Neuronal stem cell (in vitro differentiated cells): ENCODE results near the gene IFITM5.
"Not testable (repeated sequence)": the region's sequence is repeated elsewhere in the genome, so short reads cannot be mapped to it uniquely, and the experiment has no call there.

Experiments used
- DNase-seq: peaks from one replicate; pipeline ENCODE4 v3.0.0-alpha.2; 2013; ENCODE audit warnings: low spot score
- H2AFZ ChIP-seq: one replicate; pipeline ENCODE4 v1.6.1; 2013; ENCODE audit warnings: mild to moderate bottlenecking, low read length, inconsistent platforms
- H2AK5ac ChIP-seq: 2 replicates; pipeline ENCODE4 v1.6.1; 2013; ENCODE audit warnings: low read depth, mild to moderate bottlenecking, inconsistent platforms, low read length, moderate library complexity, mixed read lengths
- H2BK120ac ChIP-seq: 2 replicates; pipeline ENCODE4 v1.6.1; 2013; ENCODE audit warnings: low read depth, mild to moderate bottlenecking, inconsistent platforms, low read length, moderate library complexity, mixed read lengths
- H2BK12ac ChIP-seq: one replicate; pipeline ENCODE4 v1.6.1; 2013; ENCODE audit warnings: low read length, inconsistent platforms
- H2BK15ac ChIP-seq: 2 replicates; pipeline ENCODE4 v1.6.1; 2013; ENCODE audit warnings: mild to moderate bottlenecking, low read length, inconsistent platforms, mixed read lengths
- H2BK5ac ChIP-seq: one replicate; pipeline ENCODE4 v1.6.1; 2013; ENCODE audit warnings: inconsistent platforms, mild to moderate bottlenecking, low read length, moderate library complexity
- H3K14ac ChIP-seq: one replicate; pipeline ENCODE4 v1.6.1; 2013; ENCODE audit warnings: low read length, inconsistent platforms
- H3K18ac ChIP-seq: 2 replicates; pipeline ENCODE4 v1.6.1; 2013; ENCODE audit warnings: low read length, inconsistent platforms
- H3K23ac ChIP-seq: 2 replicates; pipeline ENCODE4 v1.6.1; 2013; ENCODE audit warnings: low read depth, mild to moderate bottlenecking, mixed read lengths, low read length, inconsistent platforms; ENCODE audit not compliant: poor library complexity
- H3K27ac ChIP-seq: replicated peaks from 3 replicates; pipeline ENCODE4 v1.5.1; 2013; ENCODE audit warnings: low read length, inconsistent platforms
- H3K27me3 ChIP-seq, 3 experiments: 2 replicates each; pipeline ENCODE4 v1.6.1; 2013; ENCODE audit warnings: low read length in 3 of 3, mild to moderate bottlenecking in 2 of 3, inconsistent platforms in 1 of 3, low read depth in 1 of 3, mixed read lengths in 1 of 3, moderate library complexity in 1 of 3; ENCODE audit not compliant: control insufficient read depth in 3 of 3, insufficient read depth in 3 of 3
- H3K36me3 ChIP-seq, 2 donors: replicated peaks in 1 of 2; 2 replicates each; pipeline ENCODE4 v1.6.1; 2013; ENCODE audit warnings: low read length in 2 of 2; ENCODE audit not compliant: control insufficient read depth in 2 of 2, insufficient read depth in 2 of 2
- H3K4ac ChIP-seq: 2 replicates; pipeline ENCODE4 v1.6.1; 2013; ENCODE audit warnings: inconsistent platforms, mild to moderate bottlenecking, low read length, moderate library complexity
- H3K4me1 ChIP-seq, 2 donors: 1 replicate in 1 of 2; 2 replicates in 1 of 2; pipeline ENCODE4 v1.6.1; 2013; ENCODE audit warnings: low read length in 2 of 2, low read depth in 1 of 2; ENCODE audit not compliant: control insufficient read depth in 2 of 2, insufficient read depth in 1 of 2
- H3K4me2 ChIP-seq: one replicate; pipeline ENCODE4 v1.6.1; 2013; ENCODE audit warnings: mild to moderate bottlenecking, low read length, inconsistent platforms; ENCODE audit not compliant: insufficient read depth, poor library complexity, severe bottlenecking
- H3K4me3 ChIP-seq, 2 donors: 2 replicates each; pipeline ENCODE4 v1.5.1; 2013; ENCODE audit warnings: low read length in 2 of 2, mild to moderate bottlenecking in 2 of 2, inconsistent platforms in 1 of 2, moderate library complexity in 1 of 2
- H3K79me1 ChIP-seq: one replicate; pipeline ENCODE4 v1.6.1; 2013; ENCODE audit warnings: low read depth, mild to moderate bottlenecking, inconsistent platforms, low read length, moderate library complexity
- H3K9ac ChIP-seq: one replicate; pipeline ENCODE4 v1.6.1; 2013; ENCODE audit warnings: mild to moderate bottlenecking, low read depth, low read length, inconsistent platforms; ENCODE audit not compliant: poor library complexity
- H3K9me3 ChIP-seq, 2 donors: replicated peaks in 1 of 2; 2 replicates each; pipeline versions ENCODE3 to v1.6.1; 2013; ENCODE audit warnings: low read length in 2 of 2, mild to moderate bottlenecking in 2 of 2, inconsistent platforms in 1 of 2, low read depth in 1 of 2, mixed read lengths in 1 of 2, moderate library complexity in 1 of 2; ENCODE audit not compliant: control insufficient read depth in 2 of 2, insufficient read depth in 1 of 2
- H4K8ac ChIP-seq: one replicate; pipeline ENCODE4 v1.6.1; 2013; ENCODE audit warnings: low read depth, mild to moderate bottlenecking, inconsistent platforms, low read length, moderate library complexity
- H4K91ac ChIP-seq: one replicate; pipeline ENCODE4 v1.6.1; 2013; ENCODE audit warnings: low read length, low read depth, mild to moderate bottlenecking, inconsistent platforms; ENCODE audit not compliant: poor library complexity
- WGBS, 2 donors: extraction: QIAGEN DNeasy Blood & Tissue Kit; methylation state at CpG; one replicate each; pipeline ENCODE4 v1.1.7; 2013; ENCODE audit warnings: missing lambda C conversion rate in 2 of 2, mixed read lengths in 1 of 2; ENCODE audit not compliant: insufficient read length in 2 of 2, insufficient replicate concordance in 1 of 2; ENCODE audit errors: extremely low coverage in 2 of 2; 5-methylcytosine and 5-hydroxymethylcytosine counted together

Gene IFITM5

DNA sequence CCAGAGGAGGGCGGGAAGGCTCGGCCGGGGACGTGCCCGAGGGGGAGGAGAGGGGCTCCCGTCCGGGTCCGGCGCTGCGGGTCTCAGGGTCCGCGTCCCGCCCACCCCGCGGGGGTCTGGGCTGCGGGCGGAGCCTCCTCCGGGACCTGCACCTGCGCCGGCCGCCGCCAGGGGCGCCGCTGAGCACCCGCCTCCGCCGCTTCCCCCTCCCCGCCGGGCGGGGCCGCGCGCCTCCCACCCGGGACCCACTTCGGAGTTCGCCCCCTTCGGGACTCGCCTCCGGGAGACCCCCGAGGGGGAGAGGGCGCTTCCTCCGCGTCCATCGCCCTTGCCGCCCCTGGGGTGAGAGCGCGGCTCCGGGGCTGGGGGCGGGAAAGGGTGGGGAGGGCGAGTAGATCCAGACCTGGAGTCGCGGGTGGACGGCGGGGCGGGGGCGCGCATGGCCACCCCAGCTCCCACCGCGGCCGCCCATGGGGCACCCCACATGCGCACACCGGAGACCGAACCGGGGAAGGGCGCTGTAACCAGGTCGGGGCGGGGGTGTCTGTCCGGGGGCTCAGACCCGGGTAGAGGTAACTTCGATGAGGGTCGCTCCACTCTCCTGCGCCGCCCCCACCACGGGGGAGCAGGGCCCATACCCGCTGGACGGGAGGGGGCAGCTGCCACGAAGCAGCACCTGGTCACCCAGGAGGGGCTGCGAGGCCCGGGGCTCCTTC is 19.2 kb upstream of the IFITM5 start:
- DNase-seq, H3K79me1 ChIP-seq, H2AK5ac ChIP-seq, H3K27ac ChIP-seq, H2BK120ac ChIP-seq, H2AFZ ChIP-seq, H3K9ac ChIP-seq, H3K23ac ChIP-seq, H2BK5ac ChIP-seq, H2BK12ac ChIP-seq, H4K8ac ChIP-seq, H3K4ac ChIP-seq, H4K91ac ChIP-seq, H3K18ac ChIP-seq, H3K14ac ChIP-seq, H2BK15ac ChIP-seq, H3K9me3 ChIP-seq: not testable (repeated sequence)
- peaks cover 23 to 24% of the 10 kb centered on the region in 2 donors for H3K4me1 ChIP-seq
- no CpG with 5 or more reads among the region's 79 CpGs for WGBS, 2 donors
- H3K4me2 ChIP-seq = peak overlapping the region; percentile 54
- peaks cover 0 to 24% (median 0%) of the 10 kb centered on the region in 3 experiments for H3K27me3 ChIP-seq
- H3K36me3 ChIP-seq = peaks cover 0 to 32% of the 10 kb centered on the region in 2 donors
- peak overlapping the region; percentile 43 to 71 for H3K4me3 ChIP-seq

DNA sequence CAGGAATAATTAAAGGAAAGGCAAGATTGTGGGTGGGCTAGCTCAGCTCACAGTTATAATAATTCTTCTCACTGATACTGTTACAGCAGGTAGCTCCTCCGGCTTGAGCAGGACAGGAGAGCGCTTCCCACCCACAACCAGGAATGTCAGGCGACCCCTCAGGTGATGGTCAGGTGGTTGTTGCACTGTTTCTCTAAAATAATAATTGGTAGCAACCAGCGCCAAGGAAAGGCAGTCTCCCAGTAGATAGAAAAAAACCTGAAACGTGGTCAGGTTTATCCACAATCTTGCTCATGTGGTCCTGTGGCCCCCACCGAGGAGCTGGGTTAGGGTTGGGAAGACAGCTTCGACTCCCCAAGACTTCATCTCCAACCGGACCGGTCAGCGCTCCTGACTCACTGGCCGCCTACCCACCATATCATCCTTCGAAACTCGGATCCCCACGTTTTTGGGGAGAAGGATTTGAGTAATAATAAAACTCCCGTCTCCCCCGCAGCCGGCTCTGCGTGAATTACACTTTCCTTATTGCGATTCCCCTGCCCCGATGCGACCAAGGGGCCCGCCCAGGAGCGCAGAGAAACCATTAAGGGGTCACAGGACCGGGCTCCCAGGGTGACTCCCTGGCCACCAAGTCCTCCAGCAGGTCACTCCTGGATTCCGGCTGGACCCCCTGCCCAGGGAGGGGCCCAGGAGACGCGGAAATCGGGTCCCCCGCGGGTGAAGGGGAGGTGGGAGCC is 18.5 kb upstream of the IFITM5 start:
- peak overlapping the region in 1 of 2 donors; percentile 11 for H3K4me3 ChIP-seq

DNA sequence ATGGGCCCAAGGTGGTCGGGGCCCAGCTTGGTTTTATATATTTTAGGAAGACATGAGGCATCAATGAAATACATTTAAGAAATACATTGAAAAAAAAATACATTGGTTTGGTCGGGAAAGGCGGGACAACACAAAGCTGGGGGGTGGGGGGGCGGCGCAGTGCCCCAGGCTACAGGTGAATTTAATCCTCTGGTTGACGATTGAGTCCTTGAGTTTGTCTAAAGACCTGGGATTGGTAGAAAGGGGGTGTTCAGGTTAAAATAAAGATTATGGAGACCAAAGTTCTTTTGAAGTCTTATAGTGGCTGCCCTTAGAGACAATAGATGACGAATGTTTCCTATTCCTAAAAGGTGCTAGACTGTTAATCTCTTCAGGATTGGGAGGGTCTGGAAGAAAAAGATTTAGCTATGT is 17.6 kb upstream of the IFITM5 start:
- no peak overlapping the region for H3K27ac ChIP-seq
- H2BK15ac ChIP-seq = no peak overlapping the region
- no peak overlapping the region for H3K23ac ChIP-seq
- no peak overlapping the region for H2BK120ac ChIP-seq
- H3K9me3 ChIP-seq = no peaks in the 10 kb centered on the region
- H2AK5ac ChIP-seq = peak overlapping the region; percentile 99
- H3K4me1 ChIP-seq = peaks cover 33 to 41% of the 10 kb centered on the region in 2 donors
- H4K8ac ChIP-seq = no peak overlapping the region
- no CpG with 5 or more reads among the region's 7 CpGs for WGBS, 2 donors
- peaks cover 0 to 24% (median 0%) of the 10 kb centered on the region in 3 experiments for H3K27me3 ChIP-seq
- peak overlapping the region in 1 of 2 donors; percentile 76 for H3K4me3 ChIP-seq
- no peak for DNase-seq
- no peak overlapping the region for H2AFZ ChIP-seq
- H4K91ac ChIP-seq = no peak overlapping the region
- no peak overlapping the region for H2BK5ac ChIP-seq
- H2BK12ac ChIP-seq = no peak overlapping the region
- no peak overlapping the region for H3K18ac ChIP-seq
- H3K14ac ChIP-seq = no peak overlapping the region
- no peaks in the 10 kb centered on the region for H3K79me1 ChIP-seq
- no peak overlapping the region for H3K4ac ChIP-seq
- H3K36me3 ChIP-seq = peaks cover 0 to 32% of the 10 kb centered on the region in 2 donors
- H3K4me2 ChIP-seq = no peak overlapping the region
- H3K9ac ChIP-seq = no peak overlapping the region

More for the DNA sequence above, 18.5 kb upstream of the IFITM5 start:
- H3K79me1 ChIP-seq, DNase-seq, H3K27ac ChIP-seq, H2BK12ac ChIP-seq, H3K4ac ChIP-seq, H2AFZ ChIP-seq, H3K18ac ChIP-seq, H2BK5ac ChIP-seq, H3K9me3 ChIP-seq, H3K9ac ChIP-seq, H2BK120ac ChIP-seq, H2BK15ac ChIP-seq, H3K23ac ChIP-seq, H3K4me2 ChIP-seq, H3K14ac ChIP-seq, H4K91ac ChIP-seq, H2AK5ac ChIP-seq, H4K8ac ChIP-seq: not testable (repeated sequence)
- Histone ChIP-seq H3K27me3 (peaks cover 0 to 24% (median 0%) of the 10 kb centered on the region in 3 experiments), H3K4me1 (peaks cover 29 to 32% of the 10 kb centered on the region in 2 donors), H3K36me3 (peaks cover 0 to 32% of the 10 kb centered on the region in 2 donors)
- WGBS, 2 donors = no CpG with 5 or more reads among the region's 30 CpGs
